SJSA1 (cell line): ENCODE results near the gene SLC16A7. TPM values are rescaled to one million over a fixed set of nuclear protein-coding genes. Genes with fewer than 3 reads are reported as not detected.
A peak's percentile ranks its signal among the peaks of the same experiment; 100 is the strongest.
"Not testable (repeated sequence)": the region's sequence is repeated elsewhere in the genome, so short reads cannot be mapped to it uniquely, and the experiment has no call there.

ENCODE experiments used
- DNase-seq, 2 experiments: peaks; one replicate each; pipeline ENCODE4 v3.0.0-alpha.2; 2015 to 2020; ENCODE audit warnings: low spot score in 2 of 2, low read depth in 1 of 2
- H3K27ac ChIP-seq: fragments of 250-450 bp; sonication (Bioruptor Pico); 2 replicates; pipeline ENCODE4 v1.5.1; 2020; ENCODE audit warnings: mild to moderate bottlenecking, moderate library complexity
- H3K27me3 ChIP-seq: fragments of 250-450 bp; sonication (Bioruptor Pico); replicated peaks from 2 replicates; pipeline ENCODE4 v1.5.1; 2020; ENCODE audit warnings: mild to moderate bottlenecking, moderate library complexity
- H3K36me3 ChIP-seq: fragments of 250-450 bp; sonication (Bioruptor Pico); 2 replicates; pipeline ENCODE4 v1.5.1; 2020; ENCODE audit warnings: mild to moderate bottlenecking
- H3K4me1 ChIP-seq: fragments of 250-450 bp; sonication (Bioruptor Pico); replicated peaks from 2 replicates; pipeline ENCODE4 v1.6.1; 2021; ENCODE audit warnings: mild to moderate bottlenecking
- H3K4me3 ChIP-seq: fragments of 250-450 bp; sonication (Bioruptor Pico); 2 replicates; pipeline ENCODE4 v1.5.1; 2020; ENCODE audit warnings: mild to moderate bottlenecking
- H3K9me3 ChIP-seq: fragments of 250-450 bp; sonication (Bioruptor Pico); replicated peaks from 2 replicates; pipeline ENCODE4 v1.5.1; 2020; ENCODE audit warnings: mild to moderate bottlenecking
- total RNA-seq: library from RNA; depleted of rRNA; stranded (reverse); fragments of >200 nt; shearing (Covaris generic); gene quantifications from 2 replicates; pipeline ENCODE4 v1.2.3, GENCODE V29; 2014

The SLC16A7 gene
- total RNA-seq, 1 experiment from 2014 or later, result 11.7 TPM

- no peaks in the 10 kb centered on the region for H3K9me3 ChIP-seq
- H3K4me1 ChIP-seq, result no peaks in the 10 kb centered on the region
- no peak overlapping the region for H3K4me3 ChIP-seq
- H3K27me3 ChIP-seq, result no peaks in the 10 kb centered on the region
- H3K36me3 ChIP-seq, result no peaks in the 10 kb centered on the region
- no peak for DNase-seq
- H3K27ac ChIP-seq, result no peak overlapping the region
Measured at GRCh38 chr12:59742841-59743240, 147.0 kb downstream of the SLC16A7 start.

DNA sequence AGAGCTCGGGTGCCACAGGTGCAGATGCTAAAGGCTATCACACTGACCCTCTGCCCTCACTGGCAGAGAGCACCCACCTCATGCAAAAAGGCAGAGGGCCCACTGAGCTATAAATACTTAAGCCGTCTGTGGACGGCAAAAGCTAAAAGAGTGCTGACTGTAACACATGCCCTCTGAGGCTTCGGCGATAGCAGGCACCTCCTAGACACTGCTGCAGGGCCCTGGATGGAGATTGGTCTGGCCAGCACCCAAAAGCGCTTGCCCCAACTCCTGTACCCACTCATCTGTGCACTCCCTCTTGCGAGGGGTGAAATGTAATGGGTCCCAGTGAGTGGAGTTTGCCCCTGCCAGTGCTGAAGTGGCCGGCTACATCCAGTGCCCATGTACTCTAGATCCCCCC lies 148.7 kb downstream of the SLC16A7 start:
- no peak overlapping the region for H3K4me3 ChIP-seq
- no peak for DNase-seq
- no peaks in the 10 kb centered on the region for H3K27me3 ChIP-seq
- no peaks in the 10 kb centered on the region for H3K4me1 ChIP-seq
- H3K36me3 ChIP-seq, result no peaks in the 10 kb centered on the region
- H3K9me3 ChIP-seq, result no peaks in the 10 kb centered on the region
- no peak overlapping the region for H3K27ac ChIP-seq

- not testable (repeated sequence) for H3K27me3 ChIP-seq, DNase-seq, H3K9me3 ChIP-seq, H3K4me3 ChIP-seq, H3K27ac ChIP-seq, H3K36me3 ChIP-seq, H3K4me1 ChIP-seq
Measured at GRCh38 chr12:59751091-59751490, 155.3 kb downstream of the SLC16A7 start.

GRCh38 chr12:59761542-59761941 lies 165.7 kb downstream of the SLC16A7 start:
- H3K4me3 ChIP-seq, result no peak overlapping the region
- no peak for DNase-seq
- no peak overlapping the region for H3K27ac ChIP-seq
- no peaks in the 10 kb centered on the region for H3K9me3 ChIP-seq
- no peaks in the 10 kb centered on the region for H3K4me1 ChIP-seq
- no peaks in the 10 kb centered on the region for H3K27me3 ChIP-seq
- no peaks in the 10 kb centered on the region for H3K36me3 ChIP-seq

DNA sequence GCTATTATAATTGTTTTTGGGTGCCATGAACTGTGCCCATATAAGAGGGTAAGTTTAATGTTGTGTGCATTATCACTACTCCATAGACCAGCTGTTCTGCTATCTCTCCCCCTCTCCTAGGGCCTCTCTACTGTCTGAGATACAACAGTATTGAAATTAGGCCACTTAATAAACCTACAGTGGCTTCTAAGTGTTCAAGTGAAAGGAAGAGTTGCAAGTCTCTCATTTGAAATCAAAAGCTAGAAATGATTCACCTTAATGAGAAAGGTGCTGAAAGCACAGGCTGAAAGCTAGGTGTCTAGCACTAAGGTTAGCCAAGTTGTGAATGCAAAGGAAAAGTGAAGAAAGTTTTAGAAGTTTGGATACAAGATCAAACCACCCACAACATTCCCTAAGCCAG lies 168.0 kb downstream of the SLC16A7 start:
- no peaks in the 10 kb centered on the region for H3K27me3 ChIP-seq
- H3K27ac ChIP-seq, result no peak overlapping the region
- no peaks in the 10 kb centered on the region for H3K36me3 ChIP-seq
- DNase-seq, result no peak
- H3K4me3 ChIP-seq, result no peak overlapping the region
- no peaks in the 10 kb centered on the region for H3K4me1 ChIP-seq
- no peaks in the 10 kb centered on the region for H3K9me3 ChIP-seq

DNA sequence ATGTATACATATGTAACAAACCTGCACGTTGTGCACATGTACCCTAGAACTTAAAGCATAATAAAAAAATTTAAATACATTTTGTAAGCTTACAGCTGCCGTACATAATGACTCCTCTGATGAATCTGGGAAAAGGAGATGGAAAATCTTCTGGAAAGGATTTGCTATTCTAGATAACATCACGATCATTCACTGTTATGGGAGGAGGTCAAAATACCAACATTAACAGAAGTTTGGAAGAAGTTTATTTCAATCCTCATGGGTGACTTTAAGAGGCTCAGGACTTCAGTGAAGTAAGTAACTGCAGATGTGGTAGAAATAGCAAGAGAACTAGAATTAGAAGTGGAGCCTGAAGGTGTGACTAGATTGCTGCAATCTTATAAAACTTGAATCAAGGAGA lies 172.2 kb downstream of the SLC16A7 start:
- no peaks in the 10 kb centered on the region for H3K9me3 ChIP-seq
- no peak for DNase-seq
- H3K4me1 ChIP-seq, result no peaks in the 10 kb centered on the region
- no peaks in the 10 kb centered on the region for H3K27me3 ChIP-seq
- no peak overlapping the region for H3K4me3 ChIP-seq
- no peaks in the 10 kb centered on the region for H3K36me3 ChIP-seq
- no peak overlapping the region for H3K27ac ChIP-seq

- Histone ChIP-seq H3K4me3 (no peak overlapping the region), H3K9me3 (no peaks in the 10 kb centered on the region), H3K36me3 (no peaks in the 10 kb centered on the region), H3K4me1 (no peaks in the 10 kb centered on the region), H3K27me3 (no peaks in the 10 kb centered on the region), H3K27ac (no peak overlapping the region)
- DNase-seq, result no peak
Measured at GRCh38 chr12:59780605-59781135, 184.8 kb downstream of the SLC16A7 start.

DNA sequence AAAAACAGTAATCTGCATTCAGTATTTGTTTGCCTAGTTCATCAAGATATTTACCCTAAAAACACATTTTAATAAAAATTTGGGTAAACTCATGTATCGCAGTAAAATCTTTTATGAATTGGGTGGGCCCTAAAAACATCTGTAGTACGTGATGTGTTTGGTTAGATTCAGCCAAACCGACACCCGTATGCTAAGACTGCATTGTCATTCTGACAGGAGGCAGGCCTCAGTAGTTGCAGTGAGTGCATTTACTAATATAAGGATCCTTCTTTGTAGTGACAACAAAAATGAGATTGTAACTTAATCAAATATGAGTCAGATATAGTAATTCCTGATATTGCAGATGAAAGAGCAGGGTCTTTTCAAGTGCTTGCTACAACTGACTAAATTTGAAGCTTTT lies 191.8 kb downstream of the SLC16A7 start:
- Histone ChIP-seq H3K36me3 (no peaks in the 10 kb centered on the region), H3K27me3 (no peaks in the 10 kb centered on the region), H3K4me3 (no peak overlapping the region), H3K9me3 (no peaks in the 10 kb centered on the region), H3K4me1 (no peaks in the 10 kb centered on the region), H3K27ac (no peak overlapping the region)
- DNase-seq, result no peak

GRCh38 chr12:59792647-59793046 lies 196.8 kb downstream of the SLC16A7 start:
- DNase-seq, result no peak
- Histone ChIP-seq H3K27me3 (no peaks in the 10 kb centered on the region), H3K4me3 (no peak overlapping the region), H3K27ac (no peak overlapping the region), H3K9me3 (no peaks in the 10 kb centered on the region), H3K4me1 (no peaks in the 10 kb centered on the region), H3K36me3 (no peaks in the 10 kb centered on the region)

GRCh38 chr12:59803735-59804134 lies 207.9 kb downstream of the SLC16A7 start:
- Histone ChIP-seq H3K9me3 (no peaks in the 10 kb centered on the region), H3K36me3 (no peaks in the 10 kb centered on the region), H3K27me3 (no peaks in the 10 kb centered on the region), H3K4me1 (no peaks in the 10 kb centered on the region), H3K27ac (no peak overlapping the region), H3K4me3 (peak overlapping the region; percentile 4; the same call in 1 of the 2 replicates)
- DNase-seq, result no peak

- DNase-seq, result peak in 1 of 2 experiments; percentile 9
- H3K36me3 ChIP-seq, result no peaks in the 10 kb centered on the region
Measured at GRCh38 chr12:59808317-59808910, 212.6 kb downstream of the SLC16A7 start.

DNA sequence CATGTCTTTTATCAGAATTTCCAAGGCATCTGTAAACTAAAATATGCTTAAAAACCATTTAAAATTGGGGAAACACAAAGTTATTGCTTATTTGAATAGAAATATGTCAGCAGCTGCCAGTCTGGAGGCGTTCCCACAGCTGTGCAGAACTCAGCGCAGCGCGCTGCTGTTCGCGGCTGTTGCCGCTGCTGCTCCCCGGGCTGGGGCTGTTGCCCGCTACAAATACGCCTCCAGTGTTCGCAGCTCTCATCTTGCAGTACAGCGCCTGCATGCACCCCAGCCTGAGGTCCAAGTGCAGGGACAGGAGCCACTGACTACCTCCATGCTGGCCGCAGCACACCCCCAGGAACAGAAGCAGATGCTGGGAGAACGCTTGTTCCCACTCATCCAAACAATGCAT lies 216.2 kb downstream of the SLC16A7 start:
- no peaks in the 10 kb centered on the region for H3K4me1 ChIP-seq
- H3K9me3 ChIP-seq, result no peaks in the 10 kb centered on the region

More at GRCh38 chr12:59808317-59808910, 212.6 kb downstream of the SLC16A7 start:
- Histone ChIP-seq H3K4me3 (no peak overlapping the region), H3K27me3 (0 out of 2 replicates have a peak, but pooled peaks cover 2% of the 10 kb centered on the region), H3K9me3 (no peaks in the 10 kb centered on the region), H3K27ac (no peak overlapping the region), H3K4me1 (no peaks in the 10 kb centered on the region)

DNA sequence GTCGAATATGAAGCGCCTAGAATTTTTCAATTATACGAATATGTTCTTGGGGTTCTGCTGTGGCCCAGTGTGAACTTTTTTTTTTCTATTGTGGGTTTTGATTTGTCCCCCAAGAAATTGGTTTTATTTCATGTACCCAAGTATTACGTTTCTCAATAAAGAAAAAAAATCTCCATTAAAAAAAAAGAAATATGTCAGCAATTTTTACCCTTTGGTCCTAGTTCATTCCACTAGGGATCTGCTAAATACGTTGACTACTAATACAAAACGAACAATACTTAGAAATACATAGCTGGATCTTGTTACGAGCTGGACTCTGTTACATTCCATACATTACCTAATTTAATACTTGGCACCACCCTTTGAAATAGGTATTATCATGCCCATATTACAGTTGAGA lies 216.9 kb downstream of the SLC16A7 start:
- Histone ChIP-seq H3K27me3 (0 out of 2 replicates have a peak, but pooled peaks cover 2% of the 10 kb centered on the region), H3K4me1 (no peaks in the 10 kb centered on the region), H3K4me3 (no peak overlapping the region), H3K9me3 (no peaks in the 10 kb centered on the region), H3K36me3 (no peaks in the 10 kb centered on the region), H3K27ac (no peak overlapping the region)
- no peak for DNase-seq

More for the DNA sequence above, 216.2 kb downstream of the SLC16A7 start:
- H3K27me3 ChIP-seq, result 0 out of 2 replicates have a peak, but pooled peaks cover 2% of the 10 kb centered on the region
- H3K4me3 ChIP-seq, result no peak overlapping the region
- H3K27ac ChIP-seq, result no peak overlapping the region
- no peaks in the 10 kb centered on the region for H3K36me3 ChIP-seq
- no peak for DNase-seq

- Histone ChIP-seq H3K27ac (no peak overlapping the region), H3K4me1 (no peaks in the 10 kb centered on the region)
Measured at GRCh38 chr12:59820594-59821011, 224.8 kb downstream of the SLC16A7 start.

GRCh38 chr12:59823567-59823966 lies 227.7 kb downstream of the SLC16A7 start:
- Histone ChIP-seq H3K27me3 (no peaks in the 10 kb centered on the region), H3K4me3 (no peak overlapping the region), H3K4me1 (no peaks in the 10 kb centered on the region), H3K27ac (no peak overlapping the region), H3K36me3 (no peaks in the 10 kb centered on the region), H3K9me3 (no peaks in the 10 kb centered on the region)
- DNase-seq, result no peak

More at GRCh38 chr12:59820594-59821011, 224.8 kb downstream of the SLC16A7 start:
- Histone ChIP-seq H3K4me3 (no peak overlapping the region), H3K27me3 (no peaks in the 10 kb centered on the region), H3K9me3 (no peaks in the 10 kb centered on the region), H3K36me3 (no peaks in the 10 kb centered on the region)
- DNase-seq, result no peak
